Ectodermal cell (in vitro differentiated cells): Measurements from ENCODE around the gene BRF1.
"Not testable (repeated sequence)": the region's sequence is repeated elsewhere in the genome, so short reads cannot be mapped to it uniquely, and the experiment has no call there.

Experiments
- H3K27ac ChIP-seq: 2 replicates; pipeline ENCODE4 v1.7.0; 2013; ENCODE audit warnings: mild to moderate bottlenecking, low read depth, low read length; ENCODE audit not compliant: insufficient read depth, poor library complexity, severe bottlenecking
- H3K27me3 ChIP-seq: 2 replicates; pipeline ENCODE4 v1.7.0; 2013; ENCODE audit warnings: mild to moderate bottlenecking, low read length; ENCODE audit not compliant: insufficient read depth, control insufficient read depth, poor library complexity, severe bottlenecking
- H3K36me3 ChIP-seq: one replicate; pipeline ENCODE4 v1.7.0; 2013; ENCODE audit warnings: low read length; ENCODE audit not compliant: control insufficient read depth, insufficient read depth
- H3K4me1 ChIP-seq: one replicate; pipeline ENCODE4 v1.7.0; 2013; ENCODE audit warnings: low read length; ENCODE audit not compliant: control insufficient read depth, insufficient read depth
- H3K4me3 ChIP-seq: 2 replicates; pipeline ENCODE4 v1.7.0; 2013; ENCODE audit warnings: low read depth, low read length, control low read depth; ENCODE audit not compliant: insufficient read depth
- H3K9me3 ChIP-seq: 2 replicates; pipeline ENCODE4 v1.7.0; 2013; ENCODE audit warnings: mild to moderate bottlenecking, low read length, moderate library complexity; ENCODE audit not compliant: control insufficient read depth
- WGBS, 2 experiments: methylation state at CpG; one replicate each; pipeline ENCODE4 v1.1.7; 2013; ENCODE audit warnings: missing lambda C conversion rate in 2 of 2; 5-methylcytosine and 5-hydroxymethylcytosine counted together

BRF1 gene

GRCh38 chr14:105277448-105277847 lies 23.4 kb downstream of the BRF1 start:
- H3K27me3 ChIP-seq, result not testable (repeated sequence)

GRCh38 chr14:105275267-105275946 lies 25.4 kb downstream of the BRF1 start:
- WGBS, 2 experiments, result 81 to 82% methylated on average over 15 of the region's 16 CpGs
- Histone ChIP-seq H3K27me3 (no peaks in the 10 kb centered on the region), H3K4me3 (no peak overlapping the region), H3K9me3 (no peaks in the 10 kb centered on the region), H3K4me1 (peaks cover 10% of the 10 kb centered on the region), H3K27ac (no peak overlapping the region), H3K36me3 (no peaks in the 10 kb centered on the region)

More at GRCh38 chr14:105277448-105277847, 23.4 kb downstream of the BRF1 start:
- H3K4me3 ChIP-seq, H3K27ac ChIP-seq, H3K9me3 ChIP-seq, H3K36me3 ChIP-seq: not testable (repeated sequence)
- 66 to 67% methylated on average over 3 of the region's 4 CpGs for WGBS, 2 experiments
- H3K4me1 ChIP-seq, result peaks cover 21% of the 10 kb centered on the region

- Histone ChIP-seq H3K4me1 (peaks cover 10% of the 10 kb centered on the region), H3K27ac (no peak overlapping the region), H3K9me3 (no peaks in the 10 kb centered on the region), H3K4me3 (no peak overlapping the region), H3K36me3 (no peaks in the 10 kb centered on the region), H3K27me3 (no peaks in the 10 kb centered on the region)
- WGBS, 2 experiments, result 93 to 95% methylated on average over 6 of the region's 6 CpGs
These were observed 26.2 kb downstream of the BRF1 start for GRCh38 chr14:105274637-105275036.

- Histone ChIP-seq H3K36me3 (no peaks in the 10 kb centered on the region), H3K27ac (no peak overlapping the region), H3K27me3 (no peaks in the 10 kb centered on the region), H3K4me3 (no peak overlapping the region), H3K9me3 (no peaks in the 10 kb centered on the region), H3K4me1 (peaks cover 10% of the 10 kb centered on the region)
- WGBS, 2 experiments, result 90% methylated on average over 12 of the region's 12 CpGs
These were observed 27.7 kb downstream of the BRF1 start for GRCh38 chr14:105273062-105273461.

GRCh38 chr14:105272623-105273022 lies 28.2 kb downstream of the BRF1 start:
- no peaks in the 10 kb centered on the region for H3K36me3 ChIP-seq

GRCh38 chr14:105271224-105271890 lies 29.4 kb downstream of the BRF1 start:
- H3K27me3 ChIP-seq, result no peaks in the 10 kb centered on the region
- H3K27ac ChIP-seq, result no peak overlapping the region
- H3K36me3 ChIP-seq, result no peaks in the 10 kb centered on the region
- no peak overlapping the region for H3K4me3 ChIP-seq
- 93 to 95% methylated on average over 22 of the region's 22 CpGs for WGBS, 2 experiments
- no peaks in the 10 kb centered on the region for H3K9me3 ChIP-seq
- peaks cover 10% of the 10 kb centered on the region for H3K4me1 ChIP-seq

More at GRCh38 chr14:105272623-105273022, 28.2 kb downstream of the BRF1 start:
- WGBS, 2 experiments, result 92 to 93% methylated on average over 15 of the region's 15 CpGs
- Histone ChIP-seq H3K27me3 (no peaks in the 10 kb centered on the region), H3K9me3 (no peaks in the 10 kb centered on the region), H3K4me1 (peaks cover 10% of the 10 kb centered on the region), H3K27ac (no peak overlapping the region), H3K4me3 (no peak overlapping the region)

GRCh38 chr14:105269405-105269804 lies 31.4 kb downstream of the BRF1 start:
- Histone ChIP-seq H3K9me3 (no peaks in the 10 kb centered on the region), H3K4me3 (no peak overlapping the region), H3K27ac (no peak overlapping the region), H3K27me3 (no peaks in the 10 kb centered on the region), H3K36me3 (no peaks in the 10 kb centered on the region), H3K4me1 (no peaks in the 10 kb centered on the region)
- WGBS, 2 experiments, result 94 to 96% methylated on average over 11 of the region's 11 CpGs

GRCh38 chr14:105268736-105269354 lies 32.0 kb downstream of the BRF1 start:
- H3K27me3 ChIP-seq, result no peaks in the 10 kb centered on the region
- 91 to 93% methylated on average over 18 of the region's 18 CpGs for WGBS, 2 experiments
- H3K27ac ChIP-seq, result no peak overlapping the region
- no peaks in the 10 kb centered on the region for H3K9me3 ChIP-seq
- no peak overlapping the region for H3K4me3 ChIP-seq
- no peaks in the 10 kb centered on the region for H3K4me1 ChIP-seq
- no peaks in the 10 kb centered on the region for H3K36me3 ChIP-seq

- WGBS, 2 experiments, result 91 to 94% methylated on average over 21 of the region's 21 CpGs
- Histone ChIP-seq H3K4me3 (no peak overlapping the region), H3K36me3 (no peaks in the 10 kb centered on the region), H3K9me3 (no peaks in the 10 kb centered on the region), H3K4me1 (no peaks in the 10 kb centered on the region), H3K27me3 (no peaks in the 10 kb centered on the region), H3K27ac (no peak overlapping the region)
These were observed 32.8 kb downstream of the BRF1 start for GRCh38 chr14:105267820-105268548.

GRCh38 chr14:105261781-105262180 lies 39.0 kb downstream of the BRF1 start:
- Histone ChIP-seq H3K9me3 (no peaks in the 10 kb centered on the region), H3K4me1 (no peaks in the 10 kb centered on the region), H3K4me3 (no peak overlapping the region), H3K36me3 (no peaks in the 10 kb centered on the region), H3K27me3 (no peaks in the 10 kb centered on the region), H3K27ac (no peak overlapping the region)
- 93 to 95% methylated on average over 20 of the region's 20 CpGs for WGBS, 2 experiments
